Activated CD4-positive, alpha-beta T cell treated with anti-CD3 and anti-CD28 coated beads, Interleukin-2, Interleukin-4, amounts not matched to agents 100 ng/mL and 50 ng/mL, durations not matched to agents 16 hours and 8 hours (primary cell): ENCODE data around the gene ELOF1.
A peak's percentile ranks its signal among the peaks of the same experiment; 100 is the strongest.
"Not testable (repeated sequence)": the region's sequence is repeated elsewhere in the genome, so short reads cannot be mapped to it uniquely, and the experiment has no call there.

Source experiments
- DNase-seq: peaks from one replicate; pipeline ENCODE4 v3.0.0-alpha.2; 2020; ENCODE audit warnings: low spot score

ELOF1 gene

DNA sequence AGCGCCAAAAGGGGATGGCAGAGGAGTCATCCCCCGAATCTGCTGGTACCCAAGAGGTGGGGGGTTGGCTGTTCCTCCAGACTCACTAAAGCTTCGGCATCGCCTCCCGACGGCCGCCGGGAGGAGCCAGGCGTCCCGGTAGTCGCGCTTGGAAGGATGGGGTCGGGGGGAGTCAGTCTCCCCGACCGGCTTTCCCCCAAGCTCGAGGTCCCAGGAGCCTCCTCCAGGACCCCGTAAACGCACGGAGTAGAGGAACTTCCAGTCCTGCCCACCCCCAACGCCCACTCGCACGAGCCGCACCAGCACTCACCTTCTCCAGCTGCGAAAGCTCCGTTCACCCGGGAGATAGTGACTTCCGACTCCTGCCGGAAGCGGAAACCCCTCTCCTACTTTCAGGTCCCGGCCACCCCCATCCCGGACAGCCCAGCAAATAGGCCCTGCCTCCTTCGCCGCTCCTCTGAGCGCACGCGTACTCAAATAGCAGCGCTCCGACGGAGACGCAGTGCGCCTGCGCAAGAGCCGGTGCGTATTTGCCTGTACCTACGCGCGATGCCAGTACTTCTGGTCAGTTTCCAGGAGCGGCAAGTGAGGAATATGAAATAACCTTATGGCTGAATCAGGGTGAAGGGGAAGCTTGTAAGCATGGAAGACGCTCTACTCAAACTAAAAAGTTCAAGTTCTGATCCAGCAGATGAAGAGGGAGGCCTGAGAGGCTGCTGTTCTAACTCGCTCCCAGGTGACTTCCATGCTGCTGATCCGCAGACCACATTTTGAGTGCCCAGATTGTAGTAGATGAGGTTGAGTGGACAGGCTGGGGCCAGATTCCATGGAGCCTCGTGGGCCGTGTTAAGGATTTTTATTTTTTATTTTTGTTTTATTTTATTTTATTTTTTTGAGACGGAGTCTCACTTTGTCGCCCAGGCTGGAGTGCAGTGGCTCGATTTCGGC, at the start of gene ELOF1:
TSS of gene ELOF1 (minus strand) at position 350 of the 948 bp plus-strand sequence. CDS start 4,883 bp downstream, outside the sequence.
- DNase-seq: peak; percentile 99

DNA sequence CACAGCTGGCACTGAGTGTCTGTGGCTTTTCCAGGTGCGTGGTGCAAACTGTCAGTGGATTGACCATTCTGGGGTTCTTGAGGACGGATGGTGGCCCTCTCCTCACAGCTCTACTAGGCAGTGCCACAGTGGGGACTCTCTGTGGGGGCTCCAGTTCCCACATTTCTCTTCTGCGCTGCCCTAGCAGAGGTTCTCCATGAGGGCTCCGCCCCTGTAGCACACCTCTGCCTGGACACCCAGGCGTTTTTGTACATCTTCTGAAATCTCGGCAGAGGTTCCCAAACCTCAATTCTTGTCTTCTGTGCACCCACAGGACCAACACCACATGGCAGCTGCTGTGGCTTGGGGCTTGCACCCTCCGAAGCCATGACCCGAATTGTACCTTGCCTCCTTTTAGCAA, 47.5 kb upstream of the ELOF1 start:
- no peak for DNase-seq

DNA sequence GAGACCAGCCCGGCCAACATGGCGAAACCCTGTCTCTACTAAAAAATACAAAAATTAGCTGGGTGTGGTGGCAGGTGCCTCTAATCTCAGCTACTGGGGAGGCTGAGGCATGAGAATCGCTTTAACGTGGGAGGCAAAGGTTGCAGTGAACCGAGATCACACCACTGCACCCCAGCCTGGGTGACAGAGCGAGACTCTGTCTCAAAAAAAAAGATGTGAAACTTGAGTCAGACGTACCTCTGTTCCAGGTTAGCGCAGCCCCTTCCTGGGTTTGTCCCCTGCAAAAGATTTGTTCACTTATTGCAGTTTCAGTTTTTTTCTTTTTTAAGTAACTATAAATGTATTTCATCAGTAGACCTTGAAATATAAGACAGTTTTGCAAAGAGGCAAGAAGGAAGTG, 40.7 kb upstream of the ELOF1 start:
- not testable (repeated sequence) for DNase-seq

DNA sequence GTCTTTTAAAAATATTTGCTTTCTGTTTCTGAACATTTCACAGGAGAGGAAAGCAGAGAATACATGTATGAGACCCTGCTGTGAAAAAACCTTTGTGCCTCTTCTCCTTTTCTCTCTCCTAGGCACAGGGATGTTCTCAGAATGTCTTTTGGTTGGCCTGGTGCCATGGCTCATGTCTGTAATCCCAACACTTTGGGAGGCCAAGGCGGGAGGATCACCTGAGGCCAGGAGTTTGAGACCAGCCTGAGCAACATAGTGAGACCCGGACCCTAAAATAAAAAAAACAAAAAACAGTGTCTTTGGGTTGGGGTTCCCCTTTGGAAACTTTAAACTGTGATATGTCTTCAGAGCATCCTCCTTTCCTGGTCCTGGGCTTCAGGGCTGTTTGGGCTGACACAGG, 39.7 kb upstream of the ELOF1 start:
- no peak for DNase-seq

DNA sequence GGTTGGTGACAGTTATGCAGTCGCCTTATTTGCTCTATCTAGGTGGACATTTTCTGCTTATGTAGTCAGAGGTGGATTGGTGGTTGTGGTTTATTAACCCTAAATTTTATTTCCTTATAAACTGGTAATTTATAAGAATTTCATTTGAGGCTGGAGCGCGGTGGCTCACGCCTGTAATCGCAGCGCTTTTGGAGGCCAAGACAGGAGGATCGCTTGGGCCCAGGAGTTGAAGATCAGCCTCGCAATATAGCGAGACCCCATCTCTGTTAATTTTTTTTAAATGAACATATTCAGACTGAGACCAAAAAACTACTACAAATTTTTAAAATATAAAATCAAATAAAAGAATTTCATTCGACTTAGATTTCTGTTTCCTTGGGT, 39.1 kb upstream of the ELOF1 start:
- no peak for DNase-seq

DNA sequence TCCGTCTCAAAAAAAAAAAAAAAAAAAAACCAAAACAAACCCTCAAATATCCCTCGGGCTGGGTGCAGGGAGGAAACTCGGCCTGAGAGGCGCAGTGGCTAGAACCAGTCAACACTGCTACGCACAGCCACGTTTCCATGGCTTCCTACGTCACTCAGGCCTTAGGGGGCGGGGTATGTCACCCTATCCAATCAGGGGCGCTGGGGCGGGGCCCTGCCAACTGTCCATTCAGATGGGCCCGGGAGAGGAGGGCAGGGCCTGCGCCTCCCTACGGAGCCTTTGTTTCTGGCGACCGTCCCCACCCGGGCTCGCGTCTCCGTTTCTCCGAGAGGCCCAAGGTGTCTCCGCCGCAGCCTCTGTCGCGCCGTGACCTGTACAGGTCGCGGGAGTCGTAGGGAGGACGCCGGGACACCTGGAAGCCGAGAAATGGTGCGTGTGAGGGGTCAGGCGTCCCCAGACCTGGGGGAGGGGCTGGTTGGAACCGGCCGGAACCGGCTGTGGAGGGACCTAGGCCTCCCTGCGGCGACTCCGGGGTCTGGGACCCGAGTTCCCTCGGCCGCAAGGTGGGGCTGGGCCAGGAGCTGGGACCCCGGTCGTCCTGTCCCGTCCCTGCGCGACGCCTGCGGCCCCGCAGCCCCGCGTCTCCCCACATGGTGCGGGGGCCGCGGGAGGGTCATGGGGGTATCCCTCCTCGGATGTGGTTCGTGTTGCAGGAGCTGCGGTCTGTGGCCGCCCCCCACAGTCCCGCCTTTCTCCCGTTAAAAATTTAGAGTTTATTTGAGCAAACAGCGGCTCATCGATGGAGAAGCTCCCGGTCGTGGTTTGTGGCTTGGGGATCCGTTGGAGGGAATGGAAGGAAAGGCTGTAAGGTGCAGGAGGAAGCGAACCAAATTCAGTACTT, 38.4 kb upstream of the ELOF1 start, which contains the start of gene ZNF627:
TSS of gene ZNF627 (plus strand) at position 282 of the 901 bp plus-strand sequence. CDS start at position 427, 145 bp downstream.
- peak; percentile 98 for DNase-seq

DNA sequence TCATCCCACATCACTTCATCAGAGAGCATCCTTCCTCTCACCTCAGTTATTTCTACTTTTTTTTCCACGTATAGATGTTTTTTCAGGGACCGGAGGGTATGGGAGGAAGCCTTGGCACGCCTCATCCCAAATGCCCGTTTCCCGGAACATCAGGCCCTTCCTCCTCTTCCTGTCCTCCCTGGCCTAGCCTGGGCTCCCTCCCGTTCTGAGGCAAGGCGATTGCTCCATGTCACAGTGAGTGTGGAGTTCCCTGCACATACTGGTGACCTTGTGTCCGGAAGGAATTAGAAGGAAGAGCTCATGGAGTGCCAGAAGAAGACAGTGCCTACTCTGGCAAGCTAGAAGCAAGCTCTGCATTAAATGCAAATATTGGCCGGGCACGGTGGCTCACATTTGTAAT, 37.1 kb upstream of the ELOF1 start:
- DNase-seq: no peak

DNA sequence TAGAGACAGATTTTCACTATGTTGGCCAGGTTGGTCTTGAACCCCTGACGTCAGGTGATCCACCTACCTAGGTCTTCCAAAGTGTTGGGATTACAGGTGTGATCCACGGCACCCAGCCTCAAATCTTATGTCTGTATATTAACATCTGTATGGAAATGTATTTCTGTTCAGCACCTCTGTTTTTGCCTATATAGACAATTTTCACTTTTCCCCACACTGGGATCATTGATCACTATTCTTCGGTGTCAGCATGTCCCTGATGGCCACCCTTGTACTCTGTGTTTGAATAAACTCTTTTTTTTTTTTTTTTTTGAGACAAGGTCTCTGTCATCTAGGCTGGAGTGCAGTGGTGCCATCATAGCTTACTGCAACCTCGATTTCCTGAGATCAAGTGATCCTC, 35.1 kb upstream of the ELOF1 start:
- no peak for DNase-seq

DNA sequence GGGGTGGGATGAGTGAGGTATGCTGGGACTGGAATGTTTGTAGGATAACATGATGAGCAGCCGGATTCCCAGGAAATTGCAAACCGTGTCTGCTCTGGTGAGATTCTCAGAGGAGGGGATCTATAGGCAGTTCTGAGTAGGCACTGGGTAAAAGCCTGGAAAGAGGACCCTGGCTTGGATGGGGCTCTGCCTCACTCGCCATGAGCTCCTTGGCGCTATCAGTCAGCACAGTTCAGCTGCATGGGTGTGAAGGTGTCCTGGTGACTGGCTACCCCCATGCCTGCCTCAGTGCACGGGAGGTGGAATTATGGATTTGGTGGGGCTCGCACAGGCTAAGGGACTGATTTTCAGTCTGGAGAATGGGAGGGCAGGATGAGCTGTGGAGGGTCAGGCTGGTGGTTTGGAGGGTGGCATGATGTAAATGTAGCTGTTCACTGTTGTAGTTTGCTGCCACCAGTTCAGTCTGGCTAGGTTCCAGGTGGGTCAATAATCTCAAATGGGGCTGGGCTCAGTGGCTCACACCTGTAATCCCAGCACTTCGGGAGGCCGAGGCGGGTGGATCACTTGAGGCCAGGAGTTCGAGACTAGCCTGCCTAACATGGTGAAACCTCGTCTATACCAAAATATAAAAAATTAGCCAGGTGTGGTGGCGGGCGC, 29.1 kb upstream of the ELOF1 start:
- DNase-seq: no peak

DNA sequence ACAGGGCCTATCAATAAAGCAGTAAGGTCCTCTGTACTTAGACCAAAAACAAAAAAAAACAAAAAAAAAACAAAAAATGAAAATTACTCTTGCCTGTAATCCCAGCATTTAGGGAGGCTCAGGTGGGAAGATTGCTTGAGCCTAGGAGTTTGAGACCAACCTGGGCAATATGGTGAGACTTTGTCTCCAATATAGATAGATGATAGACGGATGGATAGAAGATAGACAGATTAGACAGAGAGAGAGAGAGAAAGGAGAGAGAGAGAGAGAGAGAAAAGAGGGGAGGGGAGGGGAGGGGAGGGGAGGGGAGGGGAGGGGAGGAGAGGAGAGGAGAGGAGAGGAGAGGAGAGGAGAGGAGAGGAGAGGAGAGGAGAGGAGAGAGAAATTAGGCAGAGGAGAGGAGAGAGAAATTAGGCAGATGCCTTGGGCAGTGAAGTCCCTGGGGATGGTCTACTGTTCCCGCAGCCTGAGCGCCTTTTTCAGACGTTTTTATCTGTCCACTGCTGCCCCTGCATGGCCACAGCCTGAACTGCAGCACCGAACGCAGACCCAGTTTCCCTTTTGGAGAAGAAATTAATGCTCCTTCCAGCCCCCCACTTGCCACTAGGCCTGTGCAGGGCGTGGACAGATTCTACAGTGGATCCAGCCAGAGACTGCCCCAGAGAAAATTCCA, 28.4 kb upstream of the ELOF1 start:
- peak; percentile 79 for DNase-seq

DNA sequence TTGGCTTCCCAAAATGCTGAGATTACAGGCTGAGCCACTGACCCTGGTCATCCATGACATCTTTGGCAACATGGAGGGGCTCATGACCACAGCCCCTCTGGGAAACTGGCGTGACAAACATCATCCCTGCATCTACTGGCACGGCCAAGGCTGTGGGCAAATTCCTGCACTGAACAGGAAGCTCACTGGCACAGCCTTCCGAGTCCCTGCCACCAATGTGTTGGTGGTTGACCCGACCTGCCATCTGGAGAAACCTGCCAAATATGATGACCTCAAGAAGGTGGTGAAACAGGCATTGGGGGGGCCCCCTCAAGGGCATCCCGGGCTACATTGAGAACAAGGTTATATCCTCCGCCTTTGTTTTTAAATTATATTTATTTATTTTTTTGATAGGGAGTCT, 27.3 kb upstream of the ELOF1 start:
- DNase-seq: no peak

DNA sequence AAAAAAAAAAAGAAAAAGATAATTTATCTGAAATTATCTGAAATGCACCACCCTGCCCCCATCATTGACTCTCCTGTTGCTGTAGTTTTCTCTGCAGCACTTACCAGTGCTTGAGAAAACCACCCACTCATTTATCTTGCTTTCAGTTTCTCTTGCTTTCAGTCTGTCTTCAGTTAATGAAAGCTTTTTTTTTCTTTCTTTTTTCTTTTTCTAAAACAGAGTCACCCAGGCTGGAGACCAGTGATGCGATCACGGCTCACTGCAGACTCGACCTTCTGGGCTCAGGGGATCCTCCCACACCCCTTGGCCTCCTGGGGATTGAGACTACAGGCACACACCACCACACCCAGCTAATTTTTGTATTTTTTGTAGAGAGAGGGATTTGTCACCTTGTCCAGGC, 22.7 kb upstream of the ELOF1 start:
- DNase-seq: peak; percentile 58

DNA sequence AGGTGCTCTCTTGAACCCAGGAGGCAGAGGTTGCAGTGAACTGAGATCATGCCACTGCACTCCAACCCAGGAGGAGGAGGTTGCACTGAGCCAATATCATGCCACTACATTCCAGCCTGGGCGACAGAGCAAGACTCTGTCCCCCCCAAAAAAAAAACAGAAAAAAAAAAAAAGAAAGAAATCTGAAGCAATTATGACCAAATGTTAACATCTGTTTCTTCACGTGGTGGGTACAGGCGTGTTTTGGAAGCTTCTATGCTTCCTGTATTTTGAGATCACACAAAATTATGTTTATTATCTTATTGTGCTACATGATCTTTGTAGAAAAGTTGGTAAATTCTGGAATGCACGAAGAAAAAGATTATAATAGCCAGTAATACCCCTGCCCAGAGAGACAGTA, 21.1 kb upstream of the ELOF1 start:
- no peak for DNase-seq

DNA sequence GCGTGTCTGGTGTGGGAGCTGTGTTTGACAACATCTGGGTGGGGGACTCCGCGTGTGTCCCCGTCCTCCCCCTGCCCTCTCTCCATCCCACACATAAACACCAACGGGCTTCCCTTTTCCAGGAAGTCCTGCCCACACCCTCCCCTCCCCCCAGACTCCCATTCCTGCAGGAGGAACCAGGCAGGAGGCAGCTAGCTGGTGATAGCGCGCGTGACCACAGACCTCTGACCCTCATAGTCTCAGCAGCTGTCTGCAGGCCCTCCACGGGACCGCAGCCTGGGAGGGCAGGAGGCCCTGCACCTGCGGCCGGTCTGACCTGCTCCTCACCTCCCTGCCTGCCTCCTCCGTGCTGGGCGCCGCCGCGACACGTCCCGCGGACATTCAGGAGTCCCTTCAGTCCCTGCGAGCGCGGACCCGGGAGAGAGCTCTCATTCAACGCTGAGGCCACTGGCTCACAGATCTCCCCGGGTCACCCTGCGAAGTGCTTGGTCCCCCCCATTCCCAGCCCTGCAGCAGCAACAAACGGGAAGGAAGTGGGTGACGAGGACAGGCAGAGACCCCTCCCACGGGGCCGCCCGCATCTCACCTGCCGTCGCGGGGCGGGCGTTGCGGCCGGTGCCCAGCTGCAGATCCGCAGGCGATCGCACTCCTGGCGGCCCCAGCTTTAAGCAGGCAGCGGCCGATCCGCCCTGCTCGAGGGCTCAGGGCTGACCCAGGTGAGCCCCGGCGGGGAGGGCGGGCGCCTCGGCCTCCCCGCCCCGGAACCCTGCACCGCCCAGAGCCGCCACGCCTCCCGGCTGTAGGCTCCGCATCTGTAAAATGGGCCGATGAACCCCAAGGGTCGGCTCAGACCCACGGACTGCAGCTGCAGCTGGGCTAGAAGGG, 19.5 kb upstream of the ELOF1 start:
- no peak for DNase-seq

DNA sequence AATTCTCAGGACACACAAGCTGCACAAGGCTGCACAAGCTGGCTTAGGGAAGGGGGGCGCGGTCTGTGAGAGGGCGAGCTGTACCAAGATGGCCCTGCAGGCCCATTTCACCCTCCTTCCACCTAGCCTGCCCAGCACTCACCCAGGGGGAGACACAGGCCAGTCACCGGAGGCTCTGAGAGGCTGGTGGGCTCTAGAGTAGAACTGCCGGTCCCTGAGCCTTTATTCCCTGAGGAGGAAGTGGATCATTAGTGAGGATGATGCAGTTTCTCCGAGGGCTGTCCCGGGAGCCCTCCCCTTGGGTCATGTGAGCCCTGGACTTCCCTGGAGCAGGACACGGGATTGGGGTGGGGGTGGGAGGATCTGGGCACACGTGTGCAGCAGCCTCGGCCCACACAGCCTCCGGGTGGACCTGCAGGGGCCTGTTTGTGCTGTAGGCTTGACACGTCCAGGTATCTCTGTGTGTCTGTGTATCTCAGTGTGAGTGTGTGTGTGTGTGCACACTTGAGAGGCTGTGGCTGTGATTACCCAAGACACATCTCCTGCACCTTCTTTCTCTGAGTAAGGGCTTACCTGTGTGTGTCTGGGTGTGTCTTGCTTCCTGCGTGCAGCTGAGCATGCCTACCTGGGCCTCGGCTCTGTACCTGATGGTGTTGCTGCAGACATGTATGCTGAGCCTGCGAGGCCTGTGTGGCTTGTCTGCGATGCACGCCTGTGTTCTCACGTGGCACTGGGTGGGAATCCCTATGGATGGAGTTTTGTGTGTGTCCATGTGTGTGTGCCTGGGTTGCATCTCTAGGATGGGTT, 18.6 kb upstream of the ELOF1 start, which contains the start of gene ACP5:
TSS of gene ACP5 (minus strand) at position 195 of the 807 bp plus-strand sequence. CDS start 328 bp downstream, outside the sequence.
- DNase-seq: no peak

DNA sequence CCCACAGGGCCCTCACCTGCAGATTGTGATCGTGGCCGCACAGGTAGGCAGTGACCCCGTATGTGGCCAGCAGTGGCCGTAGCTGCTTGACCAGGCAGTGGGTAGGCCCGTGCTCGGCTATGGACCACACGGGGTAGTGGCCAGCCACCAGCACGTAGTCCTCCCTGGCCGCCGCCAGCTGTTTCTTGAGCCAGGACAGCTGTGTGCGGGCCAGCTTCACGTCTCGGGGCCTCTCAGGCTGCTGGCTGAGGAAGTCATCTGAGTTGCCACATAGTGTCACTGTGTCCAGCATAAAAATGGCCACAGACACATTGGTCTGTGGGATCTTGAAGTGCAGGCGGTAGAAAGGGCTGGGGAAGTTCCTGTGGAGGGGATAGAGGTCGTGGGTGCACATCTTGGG, 17.2 kb upstream of the ELOF1 start:
- DNase-seq: no peak

DNA sequence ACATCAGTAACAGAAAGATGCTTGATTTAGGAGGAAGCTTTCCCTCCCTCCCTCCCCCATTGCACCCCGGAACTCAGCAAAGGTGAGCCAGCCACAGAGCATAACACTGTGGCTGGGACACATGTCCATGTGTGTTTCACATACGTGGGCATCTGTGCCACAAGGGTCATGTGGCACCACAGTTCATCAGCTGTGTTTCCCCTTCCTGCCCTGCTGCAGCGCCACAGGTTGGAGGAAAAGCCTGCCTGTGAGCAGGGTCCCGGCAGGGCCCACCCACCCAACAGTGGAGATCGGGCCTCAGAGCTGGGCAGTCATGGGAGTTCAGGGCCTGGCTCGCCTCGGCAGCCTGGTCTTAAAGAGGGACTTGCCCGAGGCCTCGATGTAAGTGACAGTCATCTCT, 15.7 kb upstream of the ELOF1 start:
- DNase-seq: no peak

DNA sequence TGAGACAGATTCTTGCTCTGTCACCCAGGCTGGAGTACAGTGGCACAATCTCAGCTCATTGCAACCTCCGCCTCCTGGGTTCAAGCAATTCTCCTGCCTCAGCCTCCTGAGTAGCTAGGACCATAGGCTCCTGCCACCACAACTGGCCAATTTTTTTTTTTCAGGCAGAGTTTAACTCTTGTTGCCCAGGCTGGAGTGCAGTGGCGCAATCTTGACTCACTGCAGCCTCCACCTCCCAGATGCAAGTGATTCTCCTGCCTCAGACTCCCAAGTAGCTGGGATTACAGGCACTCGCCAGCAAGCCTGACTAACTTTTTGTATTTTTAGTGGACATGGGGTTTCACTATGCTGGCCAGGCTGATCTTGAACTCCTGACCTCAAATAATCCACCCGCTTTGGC, 14.7 kb upstream of the ELOF1 start:
- not testable (repeated sequence) for DNase-seq

DNA sequence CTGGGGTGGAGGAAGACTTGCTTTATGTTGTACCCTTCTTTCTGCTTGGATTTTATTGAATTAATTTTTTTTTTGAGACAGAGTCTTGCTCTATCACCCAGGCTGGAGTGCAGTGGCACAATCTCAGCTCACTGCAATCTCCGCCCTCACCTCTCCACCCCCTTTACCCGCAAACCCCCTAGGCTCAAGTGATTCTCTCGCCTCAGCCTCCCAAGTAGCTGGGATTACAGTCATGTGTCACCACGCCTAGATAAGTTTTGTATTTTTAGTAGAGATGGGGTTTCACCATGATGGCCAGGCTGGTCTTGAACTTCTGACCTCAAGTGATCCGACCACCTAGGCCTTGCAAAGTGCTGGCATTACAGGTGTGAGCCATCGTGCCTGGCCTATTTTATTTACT, 14.3 kb upstream of the ELOF1 start:
- not testable (repeated sequence) for DNase-seq

DNA sequence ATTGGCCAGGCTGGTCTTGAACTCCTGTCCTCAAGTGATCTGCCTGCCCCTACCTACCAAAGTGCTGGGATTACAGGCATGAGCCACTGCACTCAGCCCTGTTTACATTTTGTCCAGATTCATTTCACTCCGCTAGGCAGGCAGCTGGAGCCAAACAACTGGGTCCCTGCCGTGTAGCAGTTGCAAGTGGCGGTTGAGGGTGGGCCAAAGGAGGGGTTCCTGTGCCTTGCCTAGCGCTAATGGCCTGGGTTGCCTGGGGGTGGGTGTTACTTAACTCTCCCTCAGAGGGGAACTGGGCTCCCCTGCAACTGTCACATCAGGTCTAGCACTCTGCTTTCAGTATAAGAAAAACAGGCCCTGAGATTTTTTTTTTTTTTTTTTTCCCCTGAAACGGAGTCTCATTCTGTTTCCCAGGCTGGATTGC, 11.0 kb upstream of the ELOF1 start:
- no peak for DNase-seq
